Left lung (tissue), 10 donors: Measurements from ENCODE around the gene TXNRD2. TPM values are rescaled to one million over a fixed set of nuclear protein-coding genes. Genes with fewer than 3 reads are reported as not detected.

Experiments
- ATAC-seq: fragments of 200-7000 bp; cut with Tn5 transposase; one replicate; pipeline ENCODE4 v1.9.1; 2020; ENCODE audit warnings: moderate library complexity
- DNase-seq, 4 donors: peaks; one replicate each; pipeline ENCODE4 v3.0.0-alpha.2; 2013 to 2020
- H3K27ac ChIP-seq, 2 donors: fragments of 200-600 bp; sonication (generic) in 1 of 2; one replicate each; pipeline versions ENCODE4 v1.5.0 to v1.8.0; 2020 to 2021
- H3K27me3 ChIP-seq, 2 donors: fragments of 200-600 bp; sonication (generic) in 1 of 2; one replicate each; pipeline versions ENCODE4 v1.5.0 to v1.8.0; 2020 to 2021
- H3K36me3 ChIP-seq, 2 donors: fragments of 200-600 bp; sonication (generic) in 1 of 2; one replicate each; pipeline versions ENCODE4 v1.5.0 to v1.8.0; 2020 to 2021
- H3K4me1 ChIP-seq, 2 donors: fragments of 200-600 bp; one replicate each; pipeline ENCODE4 v1.8.0; 2021
- H3K4me3 ChIP-seq, 2 donors: fragments of 200-600 bp; sonication (generic) in 1 of 2; one replicate each; pipeline versions ENCODE4 v1.5.0 to v1.8.0; 2020 to 2021; ENCODE audit warnings: mild to moderate bottlenecking in 1 of 2
- H3K9me3 ChIP-seq, 2 donors: fragments of 200-600 bp; sonication (generic) in 1 of 2; one replicate each; pipeline versions ENCODE4 v1.5.0 to v1.8.0; 2020 to 2021
- intact Hi-C, 2 donors: fragments of 100-400 bp; cut with DNase I; formaldehyde crosslinking; loops; one replicate each; pipeline versions ENCODE4 v1.11.2 to v1.14.2; 2022
- polyA plus RNA-seq, 6 donors: library from polyadenylated mRNA; unstranded; fragments of 120-200 nt; gene quantifications; one replicate each; pipeline ENCODE4 v1.2.1, GENCODE V29; 2013; ENCODE audit not compliant: insufficient read length in 6 of 6
- total RNA-seq, 2 donors: library from RNA; stranded (reverse); fragmentation: NEBNext Ultra II Directional; extraction: Animal tissue kit (Norgen Biotek cat#: 25700); gene quantifications; one replicate each; pipeline ENCODE4 v1.2.1, GENCODE V29; 2021
- TF ChIP-seq, protein P1 (sequence below), 2 donors: fragments of 200-600 bp; sonication (generic) in 1 of 2; IDR thresholded peaks; one replicate each; pipeline versions ENCODE4 v1.5.0 to v1.8.0; 2021; ENCODE audit warnings: antibody characterized with exemption in 2 of 2
- donor health status: DM: no; HTN: yes; CAD: no.
- donor health status: DM: no; HTN: no; CAD: no.

TXNRD2 gene
- total and polyA plus RNA-seq, 8 donors, result 17.6 to 42.8 (median 22.2) TPM

DNA sequence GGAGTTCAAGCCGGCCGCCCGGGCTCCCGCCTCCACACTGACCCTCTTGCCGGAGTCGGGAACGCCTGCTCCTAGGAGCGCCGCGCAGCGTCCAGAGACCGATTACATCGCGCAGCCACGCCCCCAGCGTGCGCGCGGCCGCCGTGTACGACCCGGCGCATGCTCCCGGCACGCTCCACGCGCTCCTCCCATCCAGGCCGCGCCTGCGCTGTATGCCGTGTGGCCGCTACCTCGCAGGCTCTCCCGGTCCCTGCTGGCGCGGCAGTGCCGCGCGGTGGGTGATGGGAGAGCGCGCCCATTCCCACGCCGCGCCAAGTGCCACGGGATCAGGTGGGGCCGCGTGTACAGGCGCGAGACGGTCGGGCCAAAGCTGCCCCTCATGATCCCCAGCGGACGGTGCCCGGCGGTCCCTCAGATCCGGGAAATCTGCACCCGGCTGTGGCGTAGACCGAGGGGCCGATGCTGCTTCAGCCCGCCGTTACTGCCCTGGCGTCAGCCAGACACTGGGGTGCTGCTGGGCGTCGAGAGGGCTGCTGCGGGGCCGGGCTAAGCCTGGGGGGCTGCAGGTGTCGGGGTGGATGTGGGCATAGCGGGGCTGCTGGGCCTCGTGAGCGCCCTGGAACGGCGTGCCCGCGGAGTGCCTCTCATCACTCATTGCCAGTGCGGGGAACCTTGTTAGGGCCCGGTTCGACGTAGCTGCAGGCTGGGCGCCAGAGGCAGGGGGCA lies 86.7 kb downstream of the TXNRD2 start, which contains the start of the genes GNB1L and RTL10:
Gene GNB1L, minus strand, starts transcription at position 97 of the 726 bp plus-strand sequence. CDS start 33,519 bp downstream, outside the sequence.
Gene RTL10, minus strand, starts transcription at position 97 of the 726 bp plus-strand sequence. CDS start 2,613 bp downstream, outside the sequence.
- intact Hi-C loops, result no loop called here
- H3K27me3 ChIP-seq, result no peaks in the 10 kb centered on the region
- H3K4me3 ChIP-seq, result peak within 1 kb of the TSS; percentile 82 to 87
- no peaks in the 10 kb centered on the region for H3K9me3 ChIP-seq
- H3K4me1 ChIP-seq, result peaks cover 14 to 47% of the 10 kb centered on the region in 2 donors
- ATAC-seq (peak; percentile 92), DNase-seq (peak; percentile 97 to 99 (median 98))
- peaks cover 0 to 26% of the 10 kb centered on the region in 2 donors for H3K36me3 ChIP-seq
- TF ChIP-seq, protein P1, sequence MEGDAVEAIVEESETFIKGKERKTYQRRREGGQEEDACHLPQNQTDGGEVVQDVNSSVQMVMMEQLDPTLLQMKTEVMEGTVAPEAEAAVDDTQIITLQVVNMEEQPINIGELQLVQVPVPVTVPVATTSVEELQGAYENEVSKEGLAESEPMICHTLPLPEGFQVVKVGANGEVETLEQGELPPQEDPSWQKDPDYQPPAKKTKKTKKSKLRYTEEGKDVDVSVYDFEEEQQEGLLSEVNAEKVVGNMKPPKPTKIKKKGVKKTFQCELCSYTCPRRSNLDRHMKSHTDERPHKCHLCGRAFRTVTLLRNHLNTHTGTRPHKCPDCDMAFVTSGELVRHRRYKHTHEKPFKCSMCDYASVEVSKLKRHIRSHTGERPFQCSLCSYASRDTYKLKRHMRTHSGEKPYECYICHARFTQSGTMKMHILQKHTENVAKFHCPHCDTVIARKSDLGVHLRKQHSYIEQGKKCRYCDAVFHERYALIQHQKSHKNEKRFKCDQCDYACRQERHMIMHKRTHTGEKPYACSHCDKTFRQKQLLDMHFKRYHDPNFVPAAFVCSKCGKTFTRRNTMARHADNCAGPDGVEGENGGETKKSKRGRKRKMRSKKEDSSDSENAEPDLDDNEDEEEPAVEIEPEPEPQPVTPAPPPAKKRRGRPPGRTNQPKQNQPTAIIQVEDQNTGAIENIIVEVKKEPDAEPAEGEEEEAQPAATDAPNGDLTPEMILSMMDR (IDR thresholded peaks at IDR 0.05), result no peak
- peak within 1 kb of the TSS; percentile 93 to 94 for H3K27ac ChIP-seq

DNA sequence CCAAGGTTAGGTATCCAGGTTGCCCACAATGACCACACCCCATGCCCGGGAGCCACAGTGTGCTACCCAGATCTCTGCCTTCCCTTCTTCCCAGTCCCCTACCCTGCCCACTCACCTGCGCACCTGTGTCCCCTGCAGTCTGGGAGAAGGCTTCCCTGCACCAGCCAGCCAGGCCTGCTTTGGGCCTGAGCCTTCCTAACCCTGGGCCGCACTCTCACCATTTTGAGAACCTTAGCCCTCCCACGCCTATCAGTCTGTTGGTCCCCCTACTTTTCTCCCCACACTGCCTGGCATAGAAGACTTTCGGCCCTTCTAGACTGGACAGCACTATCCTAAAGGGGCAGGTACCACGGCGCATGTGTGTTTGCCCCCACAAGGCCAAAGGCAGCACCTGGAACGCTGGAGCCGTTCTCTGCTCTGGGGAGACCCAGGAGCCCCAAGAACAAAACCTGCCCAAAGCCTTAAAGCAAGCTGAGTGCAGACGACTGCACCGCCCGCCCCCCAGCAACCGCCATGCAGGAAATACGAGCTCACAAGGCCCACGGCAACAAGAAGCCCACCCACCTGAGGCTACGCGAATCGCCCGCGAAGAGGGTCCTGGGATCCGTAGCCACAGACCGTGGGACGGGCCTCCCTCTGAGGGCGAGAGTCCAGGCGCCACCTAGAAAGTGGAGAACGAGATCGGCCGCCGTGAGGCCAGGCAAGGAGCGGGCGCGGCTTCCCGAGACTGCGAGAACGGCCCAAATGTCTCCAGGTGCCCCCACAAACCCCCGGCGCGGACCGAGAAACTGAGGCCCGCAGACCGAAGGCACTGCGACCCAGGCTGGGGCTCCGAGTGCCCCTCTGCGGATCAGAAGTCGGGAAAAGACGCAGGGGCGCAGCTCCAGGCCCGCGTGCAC lies 87.5 kb downstream of the TXNRD2 start:
- H3K27me3 ChIP-seq, result no peaks in the 10 kb centered on the region
- intact Hi-C loops, result no loop called here
- H3K27ac ChIP-seq, result peak overlapping the region; percentile 93 to 94
- peaks cover 14 to 47% of the 10 kb centered on the region in 2 donors for H3K4me1 ChIP-seq
- ATAC-seq (peak; percentile 2), DNase-seq (peak in 2 of 4 donors; percentile 15 to 35)
- H3K36me3 ChIP-seq, result peaks cover 0 to 28% of the 10 kb centered on the region in 2 donors
- H3K9me3 ChIP-seq, result no peaks in the 10 kb centered on the region
- peak overlapping the region; percentile 82 to 87 for H3K4me3 ChIP-seq
- TF ChIP-seq, protein P1 (IDR thresholded peaks at IDR 0.05), result no peak

GRCh38 chr22:19853058-19853878 lies 88.3 kb downstream of the TXNRD2 start:
- ATAC-seq (no peak), DNase-seq (peak in 1 of 4 donors; percentile 33)
- Histone ChIP-seq H3K27ac (peak overlapping the region; percentile 21 to 93), H3K9me3 (no peaks in the 10 kb centered on the region), H3K4me1 (peaks cover 14 to 47% of the 10 kb centered on the region in 2 donors), H3K27me3 (no peaks in the 10 kb centered on the region), H3K36me3 (peaks cover 0 to 28% of the 10 kb centered on the region in 2 donors), H3K4me3 (peak overlapping the region; percentile 82 to 87)
- TF ChIP-seq, protein P1 (IDR thresholded peaks at IDR 0.05), result no peak
- intact Hi-C loops, result no loop called here

- peaks cover 0 to 28% of the 10 kb centered on the region in 2 donors for H3K36me3 ChIP-seq
- no peak for ATAC-seq
- H3K4me1 ChIP-seq, result peaks cover 14 to 47% of the 10 kb centered on the region in 2 donors
- H3K4me3 ChIP-seq, result peak overlapping the region in 1 of 2 donors; percentile 82
- no peaks in the 10 kb centered on the region for H3K27me3 ChIP-seq
- intact Hi-C loops, result no loop called here
- H3K27ac ChIP-seq, result no peak overlapping the region
- TF ChIP-seq, protein P1 (IDR thresholded peaks at IDR 0.05), result no peak
- H3K9me3 ChIP-seq, result no peaks in the 10 kb centered on the region
- DNase-seq, result peak in 1 of 4 donors; percentile 75
These were observed 89.3 kb downstream of the TXNRD2 start for GRCh38 chr22:19852177-19852781.
